C4-2B (cell line): Measurements from ENCODE around the gene RGS5.

Source experiments
- CTCF ChIP-seq: fragments of 450-650 bp; conservative IDR thresholded peaks from 2 replicates; pipeline ENCODE4 v1.5.1; 2017; ENCODE audit warnings: mild to moderate bottlenecking
- ZFX ChIP-seq: fragments of 450-650 bp; IDR thresholded peaks from 2 replicates; pipeline ENCODE4 v1.6.1; 2017

DNA sequence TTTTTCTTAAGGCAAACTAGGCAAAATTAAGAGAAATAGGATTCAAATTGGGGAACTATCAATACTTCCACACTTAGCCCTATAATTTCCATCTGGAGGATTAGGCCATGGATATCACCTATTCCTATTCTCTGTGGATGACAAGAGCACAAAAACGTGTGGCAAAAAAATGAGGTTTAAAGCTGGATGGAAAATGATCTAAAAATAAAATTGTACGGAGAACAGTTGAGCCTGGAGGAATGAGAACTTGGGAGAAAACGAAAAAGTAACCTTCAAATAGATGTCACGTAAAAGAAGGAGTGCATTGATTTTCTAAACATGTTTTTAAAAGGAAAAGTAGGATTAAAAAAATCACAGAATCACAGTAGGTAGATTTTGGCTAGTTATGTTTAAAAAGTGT lies 77.9 kb downstream of the RGS5 start:
- TF ChIP-seq CTCF (no peak), ZFX (no peak)
